IMR-90 (cell line): Measurements from ENCODE around the gene ARNT2.

Source experiments
- BHLHE40 ChIP-seq: fragments of 150-350 bp; IDR thresholded peaks from 2 replicates; pipeline ENCODE4 v1.6.1; 2016; ENCODE audit warnings: mild to moderate bottlenecking, low read depth, low read length
- CEBPB ChIP-seq: IDR thresholded peaks from 2 replicates; pipeline ENCODE4 v1.6.1; 2012; ENCODE audit warnings: low read depth, low read length, improper control_type of control experiment
- CHD1 ChIP-seq: IDR thresholded peaks from 2 replicates; pipeline ENCODE4 v1.6.1; 2012; ENCODE audit warnings: low read depth, low read length, improper control_type of control experiment
- CTCF ChIP-seq: conservative IDR thresholded peaks from 2 replicates; pipeline ENCODE4 v1.5.1; 2012; ENCODE audit warnings: mild to moderate bottlenecking, low read depth, low read length, improper control_type of control experiment
- ELK1 ChIP-seq: fragments of 150-350 bp; IDR thresholded peaks from 2 replicates; pipeline ENCODE4 v1.6.1; 2016; ENCODE audit warnings: low read depth, mild to moderate bottlenecking, low read length, moderate library complexity, borderline replicate concordance
- FOS ChIP-seq: fragments of 150-350 bp; IDR thresholded peaks from 2 replicates; pipeline ENCODE4 v1.6.1; 2016; ENCODE audit warnings: low read depth, low read length
- MAFK ChIP-seq: IDR thresholded peaks from 2 replicates; pipeline ENCODE4 v1.6.1; 2012; ENCODE audit warnings: low read depth, low read length, improper control_type of control experiment
- MAZ ChIP-seq: IDR thresholded peaks from 2 replicates; pipeline ENCODE4 v1.6.1; 2012; ENCODE audit warnings: low read depth, mild to moderate bottlenecking, low read length, improper control_type of control experiment, moderate library complexity, borderline replicate concordance
- POLR2A ChIP-seq: IDR thresholded peaks from 2 replicates; pipeline ENCODE4 v1.6.1; 2012; ENCODE audit warnings: mild to moderate bottlenecking, low read depth, low read length
- RAD21 ChIP-seq: IDR thresholded peaks from 2 replicates; pipeline ENCODE4 v1.6.1; 2012; ENCODE audit warnings: low read length, improper control_type of control experiment
- RCOR1 ChIP-seq: IDR thresholded peaks from 2 replicates; pipeline ENCODE4 v1.6.1; 2012; ENCODE audit warnings: mild to moderate bottlenecking, low read length, improper control_type of control experiment; ENCODE audit not compliant: insufficient replicate concordance
- RFX5 ChIP-seq: IDR thresholded peaks from 2 replicates; pipeline ENCODE4 v1.8.0; 2012; ENCODE audit warnings: low read depth, mild to moderate bottlenecking, low read length, moderate library complexity
- SMC3 ChIP-seq: fragments of 150-350 bp; IDR thresholded peaks from 2 replicates; pipeline ENCODE4 v1.6.1; 2016; ENCODE audit warnings: low read depth, mild to moderate bottlenecking, antibody characterized with exemption, low read length, moderate library complexity
- TF ChIP-seq, protein P1 (sequence below): fragments of 150-350 bp; IDR thresholded peaks from 2 replicates; pipeline ENCODE4 v1.6.1; 2017; ENCODE audit warnings: mild to moderate bottlenecking, antibody characterized with exemption, low read length, low read depth

GRCh38 chr15:80530737-80531365 is 126.7 kb downstream of the ARNT2 start:
- TF ChIP-seq MAZ (no peak), CTCF (no peak), POLR2A (no peak), CEBPB (no peak), RCOR1 (no peak), RFX5 (no peak), BHLHE40 (no peak), RAD21 (no peak), SMC3 (no peak), CHD1 (no peak), FOS (no peak), ELK1 (no peak), MAFK (no peak)
- TF ChIP-seq, protein P1, sequence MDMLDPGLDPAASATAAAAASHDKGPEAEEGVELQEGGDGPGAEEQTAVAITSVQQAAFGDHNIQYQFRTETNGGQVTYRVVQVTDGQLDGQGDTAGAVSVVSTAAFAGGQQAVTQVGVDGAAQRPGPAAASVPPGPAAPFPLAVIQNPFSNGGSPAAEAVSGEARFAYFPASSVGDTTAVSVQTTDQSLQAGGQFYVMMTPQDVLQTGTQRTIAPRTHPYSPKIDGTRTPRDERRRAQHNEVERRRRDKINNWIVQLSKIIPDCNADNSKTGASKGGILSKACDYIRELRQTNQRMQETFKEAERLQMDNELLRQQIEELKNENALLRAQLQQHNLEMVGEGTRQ = no peak
